Measurements from ENCODE around the gene CLCN5.

Gene CLCN5

GRCh38 chrX:49972328-49972860 lies 50.0 kb downstream of the CLCN5 start:
- Histone ChIP-seq H3F3A (ENCODE audit: control insufficient read depth, insufficient read depth) (no peaks in the 10 kb centered on the region), H3K4me1 (ENCODE audit: control insufficient read depth, low read length) (no peaks in the 10 kb centered on the region), H3K36me3 (ENCODE audit: control insufficient read depth, low read length) (no peaks in the 10 kb centered on the region), H4K20me1 (ENCODE audit: control insufficient read depth, insufficient read depth, low read depth, low read length) (no peaks in the 10 kb centered on the region), H3K4me2 (ENCODE audit: low read length) (no peak overlapping the region), H3K9me2 (replicated peaks; ENCODE audit: control insufficient read depth, low read length) (no peaks in the 10 kb centered on the region), H3K9me3 (ENCODE audit: control insufficient read depth, insufficient read depth, low read length) (no peaks in the 10 kb centered on the region), H3K79me2 (ENCODE audit: control insufficient read depth, low read length) (no peaks in the 10 kb centered on the region), H3K4me3 (ENCODE audit: low read length) (no peak overlapping the region), H3K27me3 (ENCODE audit: control insufficient read depth, low read length) (no peaks in the 10 kb centered on the region), H3K27ac (ENCODE audit: low read depth, low read length) (no peak overlapping the region)
- no peak for TF ChIP-seq CTCF (IDR thresholded peaks at IDR 0.05; ENCODE audit: low read depth, low read length, poor library complexity, severe bottlenecking)
- no peak for TF ChIP-seq EZH2phosphoT487 (IDR thresholded peaks at IDR 0.05; ENCODE audit: borderline replicate concordance, low read length)

DNA sequence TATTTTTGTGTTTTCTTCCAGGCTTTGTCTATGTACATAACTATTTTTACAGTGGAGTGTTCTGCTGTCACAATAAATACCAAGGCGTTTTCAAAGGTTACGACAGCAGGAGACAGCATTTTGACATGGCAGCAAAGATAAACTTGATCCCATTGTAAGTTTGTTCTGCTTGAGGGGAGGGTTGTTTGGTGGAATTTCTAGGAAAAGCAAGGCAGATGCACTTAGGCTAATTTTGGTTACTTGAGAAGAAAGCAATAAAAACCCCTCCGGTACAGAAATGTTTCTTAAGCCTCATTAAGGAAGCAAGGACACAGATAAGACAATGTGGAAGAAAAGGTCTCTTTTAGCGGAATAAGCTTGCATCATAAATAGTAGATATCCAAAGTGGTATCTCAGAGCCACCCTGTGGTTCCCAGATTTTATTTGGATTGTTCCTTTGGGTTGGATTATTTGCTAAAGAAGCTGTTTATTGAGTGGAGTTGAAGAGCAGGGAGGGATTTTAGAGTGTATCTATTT lies 54.3 kb downstream of the CLCN5 start:
- H3F3A ChIP-seq (ENCODE audit: control insufficient read depth, insufficient read depth): no peaks in the 10 kb centered on the region
- H3K9me3 ChIP-seq (ENCODE audit: control insufficient read depth, insufficient read depth, low read length): no peaks in the 10 kb centered on the region
- no peak overlapping the region for H3K4me3 ChIP-seq (ENCODE audit: low read length)
- H4K20me1 ChIP-seq (ENCODE audit: control insufficient read depth, insufficient read depth, low read depth, low read length): no peaks in the 10 kb centered on the region
- no peaks in the 10 kb centered on the region for H3K4me1 ChIP-seq (ENCODE audit: control insufficient read depth, low read length)
- no peak for TF ChIP-seq EZH2phosphoT487 (IDR thresholded peaks at IDR 0.05; ENCODE audit: borderline replicate concordance, low read length)
- H3K36me3 ChIP-seq (ENCODE audit: control insufficient read depth, low read length): no peaks in the 10 kb centered on the region
- H3K79me2 ChIP-seq (ENCODE audit: control insufficient read depth, low read length): no peaks in the 10 kb centered on the region
- no peaks in the 10 kb centered on the region for H3K27me3 ChIP-seq (ENCODE audit: control insufficient read depth, low read length)
- no peak overlapping the region for H3K4me2 ChIP-seq (ENCODE audit: low read length)
- H3K9me2 ChIP-seq (replicated peaks; ENCODE audit: control insufficient read depth, low read length): no peaks in the 10 kb centered on the region
- no peak overlapping the region for H3K27ac ChIP-seq (ENCODE audit: low read depth, low read length)

DNA sequence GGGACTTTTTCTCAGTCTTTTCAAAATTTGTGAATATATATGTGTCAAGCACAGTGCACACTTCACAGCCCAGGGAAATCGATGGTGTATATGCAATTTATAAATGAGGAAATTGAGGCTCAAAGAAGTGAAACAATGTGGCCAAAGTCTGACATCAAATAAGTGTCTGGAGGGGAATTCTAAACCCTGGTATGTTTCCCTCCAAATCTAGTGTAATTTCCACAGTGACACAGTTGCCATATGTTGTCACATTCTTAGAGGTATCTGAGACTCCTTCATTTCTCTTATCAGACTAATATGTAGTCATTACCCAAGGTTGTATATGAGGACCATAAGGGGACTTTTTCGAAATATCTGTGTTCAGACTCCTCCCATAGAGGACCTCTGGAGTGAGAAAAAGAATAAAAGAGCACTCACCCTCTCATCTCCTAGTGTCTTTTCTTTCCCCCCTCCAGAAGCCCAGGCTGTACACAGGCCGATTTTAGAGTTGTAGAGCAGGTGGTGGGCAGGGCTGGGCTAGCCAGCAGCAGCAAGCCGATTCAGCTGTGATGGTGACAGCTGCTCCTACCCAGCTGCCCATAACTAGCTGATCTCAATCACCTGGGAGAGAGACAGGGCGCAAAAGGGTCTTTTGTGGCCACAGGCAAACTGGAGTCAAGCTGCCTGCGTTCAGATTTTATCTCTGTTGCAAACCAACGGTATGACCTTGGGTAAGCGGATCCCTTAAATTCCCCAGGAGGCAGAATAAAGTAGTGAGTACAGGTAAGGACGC lies 55.1 kb downstream of the CLCN5 start:
- H3K36me3 ChIP-seq (ENCODE audit: control insufficient read depth, low read length): no peaks in the 10 kb centered on the region
- H3K27ac ChIP-seq (ENCODE audit: low read depth, low read length): no peak overlapping the region
- no peaks in the 10 kb centered on the region for H4K20me1 ChIP-seq (ENCODE audit: control insufficient read depth, insufficient read depth, low read depth, low read length)
- no peak for TF ChIP-seq CTCF (IDR thresholded peaks at IDR 0.05; ENCODE audit: low read depth, low read length, poor library complexity, severe bottlenecking)
- no peak for TF ChIP-seq EZH2phosphoT487 (IDR thresholded peaks at IDR 0.05; ENCODE audit: borderline replicate concordance, low read length)
- no peaks in the 10 kb centered on the region for H3K27me3 ChIP-seq (ENCODE audit: control insufficient read depth, low read length)
- no peaks in the 10 kb centered on the region for H3K9me2 ChIP-seq (replicated peaks; ENCODE audit: control insufficient read depth, low read length)
- no peak overlapping the region for H3K4me2 ChIP-seq (ENCODE audit: low read length)
- H3K4me3 ChIP-seq (ENCODE audit: low read length): no peak overlapping the region
- H3K9me3 ChIP-seq (ENCODE audit: control insufficient read depth, insufficient read depth, low read length): no peaks in the 10 kb centered on the region
- no peaks in the 10 kb centered on the region for H3K4me1 ChIP-seq (ENCODE audit: control insufficient read depth, low read length)
- H3F3A ChIP-seq (ENCODE audit: control insufficient read depth, insufficient read depth): no peaks in the 10 kb centered on the region
- no peaks in the 10 kb centered on the region for H3K79me2 ChIP-seq (ENCODE audit: control insufficient read depth, low read length)

DNA sequence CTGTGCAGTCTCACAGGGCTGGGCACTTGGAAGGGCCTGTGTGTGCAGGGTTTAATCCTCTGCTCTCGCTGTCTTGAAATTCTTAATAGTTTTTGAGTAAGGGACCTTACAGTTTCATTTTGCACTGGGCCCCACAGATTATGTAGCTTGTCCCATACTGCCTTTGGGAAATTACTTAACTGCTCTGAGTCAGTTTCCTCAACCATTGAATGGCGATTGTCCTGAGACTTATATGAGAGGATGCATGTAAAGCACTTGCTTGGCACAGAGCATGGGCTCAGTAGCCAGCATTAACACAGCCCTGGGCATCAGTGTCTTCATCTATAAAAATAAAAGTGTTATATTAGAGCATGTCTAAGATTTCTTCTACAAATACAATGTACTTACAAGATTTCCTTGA lies 55.8 kb downstream of the CLCN5 start:
- Histone ChIP-seq H3K4me2 (ENCODE audit: low read length) (no peak overlapping the region), H3K9me2 (replicated peaks; ENCODE audit: control insufficient read depth, low read length) (no peaks in the 10 kb centered on the region), H4K20me1 (ENCODE audit: control insufficient read depth, insufficient read depth, low read depth, low read length) (no peaks in the 10 kb centered on the region), H3K36me3 (ENCODE audit: control insufficient read depth, low read length) (no peaks in the 10 kb centered on the region), H3K4me3 (ENCODE audit: low read length) (no peak overlapping the region), H3K9me3 (ENCODE audit: control insufficient read depth, insufficient read depth, low read length) (no peaks in the 10 kb centered on the region), H3K27me3 (ENCODE audit: control insufficient read depth, low read length) (no peaks in the 10 kb centered on the region), H3K4me1 (ENCODE audit: control insufficient read depth, low read length) (no peaks in the 10 kb centered on the region), H3K79me2 (ENCODE audit: control insufficient read depth, low read length) (no peaks in the 10 kb centered on the region), H3F3A (ENCODE audit: control insufficient read depth, insufficient read depth) (no peaks in the 10 kb centered on the region), H3K27ac (ENCODE audit: low read depth, low read length) (no peak overlapping the region)
- TF ChIP-seq CTCF (IDR thresholded peaks at IDR 0.05; ENCODE audit: low read depth, low read length, poor library complexity, severe bottlenecking) (no peak), EZH2phosphoT487 (IDR thresholded peaks at IDR 0.05; ENCODE audit: borderline replicate concordance, low read length) (no peak)
